Measurements from ENCODE around the gene TESMIN.

DNA sequence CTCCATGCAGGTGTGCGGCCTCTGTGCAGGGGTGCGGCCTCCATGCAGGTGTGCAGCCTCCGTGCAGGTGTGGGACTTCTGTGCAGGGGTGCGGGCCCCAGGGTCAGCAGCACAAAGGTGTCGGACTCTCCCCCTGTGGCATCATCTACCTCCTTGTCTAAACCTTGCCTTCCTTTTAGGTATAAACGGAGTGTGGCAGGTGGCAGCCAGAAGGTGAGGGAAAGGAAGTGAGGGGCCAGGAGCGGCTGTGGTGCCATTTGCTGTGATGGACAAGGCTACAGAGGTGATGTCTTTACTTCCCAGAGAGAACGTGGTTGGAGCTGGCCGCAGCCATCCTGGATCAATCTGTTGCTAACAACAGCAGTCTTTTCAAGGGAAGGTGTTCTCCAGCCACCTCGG, 57.8 kb downstream of the TESMIN start:
- TF ChIP-seq, protein P1, sequence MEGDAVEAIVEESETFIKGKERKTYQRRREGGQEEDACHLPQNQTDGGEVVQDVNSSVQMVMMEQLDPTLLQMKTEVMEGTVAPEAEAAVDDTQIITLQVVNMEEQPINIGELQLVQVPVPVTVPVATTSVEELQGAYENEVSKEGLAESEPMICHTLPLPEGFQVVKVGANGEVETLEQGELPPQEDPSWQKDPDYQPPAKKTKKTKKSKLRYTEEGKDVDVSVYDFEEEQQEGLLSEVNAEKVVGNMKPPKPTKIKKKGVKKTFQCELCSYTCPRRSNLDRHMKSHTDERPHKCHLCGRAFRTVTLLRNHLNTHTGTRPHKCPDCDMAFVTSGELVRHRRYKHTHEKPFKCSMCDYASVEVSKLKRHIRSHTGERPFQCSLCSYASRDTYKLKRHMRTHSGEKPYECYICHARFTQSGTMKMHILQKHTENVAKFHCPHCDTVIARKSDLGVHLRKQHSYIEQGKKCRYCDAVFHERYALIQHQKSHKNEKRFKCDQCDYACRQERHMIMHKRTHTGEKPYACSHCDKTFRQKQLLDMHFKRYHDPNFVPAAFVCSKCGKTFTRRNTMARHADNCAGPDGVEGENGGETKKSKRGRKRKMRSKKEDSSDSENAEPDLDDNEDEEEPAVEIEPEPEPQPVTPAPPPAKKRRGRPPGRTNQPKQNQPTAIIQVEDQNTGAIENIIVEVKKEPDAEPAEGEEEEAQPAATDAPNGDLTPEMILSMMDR (IDR thresholded peaks at IDR 0.05): no peak
- TF ChIP-seq EZH2 (IDR thresholded peaks at IDR 0.05) (no peak), EZH2phosphoT487 (IDR thresholded peaks at IDR 0.05) (no peak)
